Psoas muscle (tissue), 8 donors: ENCODE results near the gene FAM3D. TPM values are rescaled to one million over a fixed set of nuclear protein-coding genes. Genes with fewer than 3 reads are reported as not detected.
"Not testable (repeated sequence)": the region's sequence is repeated elsewhere in the genome, so short reads cannot be mapped to it uniquely, and the experiment has no call there.

Experiments
- ATAC-seq, 4 donors: fragments of 200-7000 bp; cut with Tn5 transposase; one replicate each; pipeline ENCODE4 v1.9.1; 2020; ENCODE audit warnings: moderate library complexity in 3 of 4, mild to moderate bottlenecking in 2 of 4
- DNase-seq, 2 donors: peaks; one replicate each; pipeline ENCODE4 v3.0.0-alpha.2; 2020
- H3K27ac ChIP-seq: fragments of 200-600 bp; one replicate; pipeline ENCODE4 v1.8.0; 2022
- H3K27me3 ChIP-seq, 3 donors: fragments of 200-600 bp in 1 of 3; one replicate each; pipeline versions ENCODE4 v1.6.1 to v1.8.0; 2013 to 2022; ENCODE audit warnings: low read length in 2 of 3, mild to moderate bottlenecking in 2 of 3, moderate library complexity in 1 of 3; ENCODE audit not compliant: insufficient read depth in 3 of 3
- H3K36me3 ChIP-seq, 2 donors: fragments of 200-600 bp in 1 of 2; one replicate each; pipeline versions ENCODE4 v1.6.1 to v1.8.0; 2013 to 2022; ENCODE audit warnings: low read depth in 1 of 2, mild to moderate bottlenecking in 1 of 2, moderate library complexity in 1 of 2; ENCODE audit not compliant: insufficient read depth in 1 of 2
- H3K4me1 ChIP-seq: fragments of 200-600 bp; one replicate; pipeline ENCODE4 v1.8.0; 2022
- H3K4me3 ChIP-seq: fragments of 200-600 bp; one replicate; pipeline ENCODE4 v1.8.0; 2022; ENCODE audit warnings: mild to moderate bottlenecking
- H3K9me3 ChIP-seq: fragments of 200-600 bp; one replicate; pipeline ENCODE4 v1.8.0; 2022
- CTCF ChIP-seq: fragments of 200-600 bp; IDR thresholded peaks from one replicate; pipeline ENCODE4 v1.8.0; 2022; ENCODE audit warnings: antibody characterized with exemption
- WGBS, 3 donors: extraction: QIAGEN DNeasy Blood & Tissue Kit; methylation state at CpG; one replicate each; pipeline versions ENCODE4 v1.1.6 to v1.1.7; 2013; 5-methylcytosine and 5-hydroxymethylcytosine counted together
- intact Hi-C, 2 donors: fragments of 100-400 bp; cut with DNase I; formaldehyde crosslinking; loops; one replicate each; pipeline versions ENCODE4 v1.11.0 to v1.14.2; 2022
- polyA plus RNA-seq, 3 donors: library from polyadenylated mRNA; stranded (reverse); fragments of 200-250 nt; gene quantifications; one replicate each; pipeline ENCODE4 v1.2.3, GENCODE V29; 2013
- total RNA-seq, 4 donors: library from RNA; stranded (reverse); fragmentation: NEBNext Ultra II Directional in 2 of 4; extraction: Animal tissue kit (Norgen Biotek cat#: 25700) in 2 of 4; gene quantifications; one replicate each; pipeline versions ENCODE4 v1.2.1 to v1.2.4, GENCODE V29; 2021 to 2023
- donor health status: healthy with polysubstance abuse.
- donor health status: DM: no; HTN: no; CAD: no; lungs with moderate emphysema.
- donor health status: Bipolar disorder and iron deficiency.
- donor health status: healthy.
- donor health status: DM: yes; HTN: yes; CAD: no.
- donor health status: DM: no; HTN: no; CAD: no.
- donor health status: DM: no; HTN: no; CAD: no.
- donor health status: DM: yes; HTN: yes; CAD: no.

Gene FAM3D
- total and polyA plus RNA-seq, 7 donors: 0.05 TPM; not detected in 6

- ATAC-seq: peak in 1 of 4 donors; percentile 30
- no peaks in the 10 kb centered on the region for H3K9me3 ChIP-seq
- intact Hi-C loops: no loop called here
- no peak overlapping the region for H3K27ac ChIP-seq
- H3K4me3 ChIP-seq: no peak overlapping the region
- no peaks in the 10 kb centered on the region for H3K27me3 ChIP-seq
- 46 to 53% (median 52%) methylated on average over 6 of the region's 6 CpGs for WGBS, 3 donors
- no peaks in the 10 kb centered on the region for H3K4me1 ChIP-seq
- H3K36me3 ChIP-seq: no peaks in the 10 kb centered on the region
- no peak for TF ChIP-seq CTCF
- DNase-seq: no peak
Observed at GRCh38 chr3:58679974-58680666, 13.5 kb upstream of the FAM3D start.

- DNase-seq: no peak
- Histone ChIP-seq H3K36me3 (no peaks in the 10 kb centered on the region), H3K4me1 (no peaks in the 10 kb centered on the region), H3K27me3 (no peaks in the 10 kb centered on the region), H3K27ac (no peak overlapping the region), H3K4me3 (no peak overlapping the region), H3K9me3 (no peaks in the 10 kb centered on the region)
- no peak for TF ChIP-seq CTCF
- WGBS, 3 donors: 15 to 16% (median 16%) methylated on average over 6 of the region's 6 CpGs
- no peak for ATAC-seq
- intact Hi-C loops: no loop called here
Observed at GRCh38 chr3:58679446-58679845, 12.9 kb upstream of the FAM3D start.

GRCh38 chr3:58678177-58678970 is 11.8 kb upstream of the FAM3D start:
- intact Hi-C loops, ATAC-seq, H3K27ac ChIP-seq, H3K4me3 ChIP-seq, H3K4me1 ChIP-seq, DNase-seq, H3K36me3 ChIP-seq, H3K27me3 ChIP-seq, H3K9me3 ChIP-seq: not testable (repeated sequence)
- 71 to 73% (median 73%) methylated on average over 13 of the region's 13 CpGs for WGBS, 3 donors

GRCh38 chr3:58672880-58673279 is 6.3 kb upstream of the FAM3D start:
- no peak overlapping the region for H3K4me3 ChIP-seq
- no peak for TF ChIP-seq CTCF
- WGBS, 3 donors: 58 to 71% (median 66%) methylated on average over 3 of the region's 3 CpGs
- no peaks in the 10 kb centered on the region for H3K9me3 ChIP-seq
- no peaks in the 10 kb centered on the region for H3K27me3 ChIP-seq
- no peaks in the 10 kb centered on the region for H3K36me3 ChIP-seq
- DNase-seq: no peak
- intact Hi-C loops: no loop called here
- H3K4me1 ChIP-seq: no peaks in the 10 kb centered on the region
- H3K27ac ChIP-seq: no peak overlapping the region
- ATAC-seq: no peak

GRCh38 chr3:58672451-58672850 is 5.9 kb upstream of the FAM3D start:
- Histone ChIP-seq H3K27me3 (no peaks in the 10 kb centered on the region), H3K27ac (no peak overlapping the region), H3K9me3 (no peaks in the 10 kb centered on the region), H3K4me3 (no peak overlapping the region), H3K36me3 (no peaks in the 10 kb centered on the region), H3K4me1 (no peaks in the 10 kb centered on the region)
- ATAC-seq: no peak
- WGBS, 3 donors: 81 to 85% (median 82%) methylated on average over 8 of the region's 8 CpGs
- intact Hi-C loops: no loop called here
- DNase-seq: no peak
- no peak for TF ChIP-seq CTCF
